Small intestine (tissue), 7 donors: ENCODE results near the gene SEL1L3. TPM values are rescaled to one million over a fixed set of nuclear protein-coding genes. Genes with fewer than 3 reads are reported as not detected.

Experiments
- DNase-seq, 2 donors: peaks; one replicate each; pipeline versions ENCODE4 v3.0.0 to v3.0.0-alpha.2; 2013
- FAIRE-seq: peaks from 2 replicates; lab custom pipeline; 2012; peaks lifted over from hg19 to GRCh38; lab: Jason Lieb, UNC
- H3K27ac ChIP-seq, 3 donors: one replicate each; pipeline ENCODE4 v1.5.1; 2013; ENCODE audit warnings: low read length in 2 of 3, mild to moderate bottlenecking in 2 of 3, control low read depth in 1 of 3, inconsistent platforms in 1 of 3, low read depth in 1 of 3, moderate library complexity in 1 of 3
- H3K27me3 ChIP-seq, 3 donors: one replicate each; pipeline ENCODE4 v1.6.1; 2013; ENCODE audit warnings: low read length in 3 of 3, inconsistent platforms in 1 of 3; ENCODE audit not compliant: control insufficient read depth in 3 of 3, insufficient read depth in 3 of 3
- H3K36me3 ChIP-seq, 3 donors: one replicate each; pipeline ENCODE4 v1.6.1; 2013; ENCODE audit warnings: low read length in 3 of 3, inconsistent platforms in 1 of 3, low read depth in 1 of 3, mild to moderate bottlenecking in 1 of 3, moderate library complexity in 1 of 3; ENCODE audit not compliant: control insufficient read depth in 3 of 3, insufficient read depth in 2 of 3
- H3K4me1 ChIP-seq, 3 donors: one replicate each; pipeline ENCODE4 v1.6.1; 2013; ENCODE audit warnings: low read length in 2 of 3, inconsistent platforms in 1 of 3, low read depth in 1 of 3, mild to moderate bottlenecking in 1 of 3, moderate library complexity in 1 of 3; ENCODE audit not compliant: control insufficient read depth in 3 of 3, insufficient read depth in 2 of 3
- H3K4me3 ChIP-seq, 3 donors: one replicate each; pipeline ENCODE4 v1.5.1; 2013; ENCODE audit warnings: low read length in 3 of 3, control low read depth in 1 of 3, inconsistent platforms in 1 of 3, low read depth in 1 of 3, mild to moderate bottlenecking in 1 of 3, moderate library complexity in 1 of 3
- H3K9me3 ChIP-seq, 2 donors: one replicate each; pipeline ENCODE4 v1.6.1; 2013; ENCODE audit warnings: low read depth in 1 of 2, low read length in 1 of 2; ENCODE audit not compliant: control insufficient read depth in 2 of 2, insufficient read depth in 1 of 2
- WGBS, 3 donors: extraction: QIAGEN DNeasy Blood & Tissue Kit; methylation state at CpG; one replicate each; pipeline ENCODE4 v1.1.7; 2013; 5-methylcytosine and 5-hydroxymethylcytosine counted together
- polyA plus RNA-seq, 4 donors: library from polyadenylated mRNA; stranded (reverse) in 3 of 4; unstranded in 1 of 4; fragments of 200-250 nt in 3 of 4; fragments of 120-200 nt in 1 of 4; gene quantifications; one replicate each; pipeline versions ENCODE4 v1.2.1 to v1.2.3, GENCODE V29; 2013
- donor health status: healthy with polysubstance abuse.
- donor health status: control.
- donor health status: control.
- donor health status: Bipolar disorder and iron deficiency.
- donor health status: healthy.

The SEL1L3 gene
- polyA plus RNA-seq, 4 donors, result 42.7 to 77.5 (median 51.2) TPM

DNA sequence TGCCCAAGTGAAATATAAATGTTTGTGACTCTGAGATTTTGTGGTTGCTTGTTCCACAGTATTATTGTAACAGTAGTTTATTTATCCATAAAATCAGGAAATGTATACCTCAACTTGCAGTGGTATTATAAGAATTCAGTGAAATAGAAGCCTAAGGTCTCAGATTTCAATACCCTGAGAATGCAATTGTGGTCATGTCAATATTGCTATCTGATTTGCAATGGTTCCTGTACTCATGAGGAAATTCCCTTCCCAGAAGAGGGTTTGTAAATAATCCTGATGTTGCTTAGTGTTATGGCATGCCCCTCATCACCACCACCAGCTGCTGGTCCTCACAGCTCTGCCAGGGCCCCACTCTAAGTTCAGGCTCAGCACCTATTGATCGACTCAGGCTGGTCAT lies 139.4 kb downstream of the SEL1L3 start:
- H3K4me1 ChIP-seq, result no peaks in the 10 kb centered on the region
- no peaks in the 10 kb centered on the region for H3K27me3 ChIP-seq
- H3K27ac ChIP-seq, result no peak overlapping the region
- no peak for FAIRE-seq
- 67 to 90% (median 79%) methylated on average over 1 of the region's 1 CpG for WGBS, 3 donors
- no peaks in the 10 kb centered on the region for H3K36me3 ChIP-seq
- DNase-seq, result no peak
- no peaks in the 10 kb centered on the region for H3K9me3 ChIP-seq
- no peak overlapping the region for H3K4me3 ChIP-seq

GRCh38 chr4:25722964-25723363 lies 139.8 kb downstream of the SEL1L3 start:
- no peaks in the 10 kb centered on the region for H3K27me3 ChIP-seq

DNA sequence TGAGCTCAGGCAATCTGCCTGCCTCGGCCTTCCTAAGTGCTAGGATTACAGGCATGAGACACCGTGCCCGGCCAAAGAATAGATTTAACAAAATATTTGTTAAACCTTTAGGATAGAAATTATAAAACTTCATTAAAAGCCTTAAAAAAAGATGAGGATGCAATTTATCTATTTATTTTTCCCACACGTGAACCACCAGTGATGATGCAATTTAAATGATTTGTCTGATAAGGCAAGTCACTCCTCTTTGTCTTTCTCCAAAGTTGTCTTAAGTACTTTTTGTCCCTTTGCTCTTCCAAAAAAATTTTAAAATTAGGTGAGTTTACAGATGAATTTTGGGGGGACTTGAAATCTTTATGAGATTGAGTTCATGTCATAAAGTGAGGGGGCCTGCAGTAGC lies 149.0 kb downstream of the SEL1L3 start:
- H3K9me3 ChIP-seq, result no peaks in the 10 kb centered on the region
- no peak for DNase-seq
- no peaks in the 10 kb centered on the region for H3K27me3 ChIP-seq
- FAIRE-seq, result no peak
- no peak overlapping the region for H3K27ac ChIP-seq
- 88 to 92% (median 90%) methylated on average over 4 of the region's 4 CpGs for WGBS, 3 donors
- H3K4me3 ChIP-seq, result no peak overlapping the region
- no peaks in the 10 kb centered on the region for H3K4me1 ChIP-seq
- no peaks in the 10 kb centered on the region for H3K36me3 ChIP-seq

More at GRCh38 chr4:25722964-25723363, 139.8 kb downstream of the SEL1L3 start:
- H3K27ac ChIP-seq, result no peak overlapping the region
- H3K4me3 ChIP-seq, result no peak overlapping the region
- DNase-seq (peak in 1 of 2 donors; percentile 35), FAIRE-seq (no peak)
- WGBS, 3 donors, result 24 to 43% (median 35%) methylated on average over 3 of the region's 3 CpGs
- no peaks in the 10 kb centered on the region for H3K4me1 ChIP-seq
- H3K9me3 ChIP-seq, result no peaks in the 10 kb centered on the region
- no peaks in the 10 kb centered on the region for H3K36me3 ChIP-seq

DNA sequence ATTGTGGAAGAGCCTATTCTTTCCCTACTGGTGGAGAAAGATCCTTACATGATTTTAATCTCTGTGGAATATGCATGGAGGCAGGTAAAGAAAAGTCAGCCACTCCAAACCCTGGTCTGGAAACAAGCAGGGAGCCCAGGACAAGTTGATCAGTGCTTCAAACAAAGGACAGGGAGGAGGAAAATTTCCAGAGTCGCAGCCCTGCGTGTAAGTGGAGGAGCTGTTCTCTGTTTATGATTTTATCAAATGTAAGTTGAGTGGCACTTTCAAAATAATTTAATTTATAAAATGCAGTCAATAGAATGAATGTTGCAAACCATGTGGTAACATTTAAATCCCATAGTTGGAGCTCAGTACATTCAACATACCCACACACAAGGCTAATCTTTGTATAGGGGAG lies 150.2 kb downstream of the SEL1L3 start:
- 85 to 100% (median 96%) methylated on average over 2 of the region's 2 CpGs for WGBS, 3 donors

GRCh38 chr4:25710637-25711036 lies 152.2 kb downstream of the SEL1L3 start:
- H3K4me1 ChIP-seq, result no peaks in the 10 kb centered on the region
- H3K27me3 ChIP-seq, result no peaks in the 10 kb centered on the region
- no peaks in the 10 kb centered on the region for H3K9me3 ChIP-seq
- FAIRE-seq, result no peak
- H3K36me3 ChIP-seq, result no peaks in the 10 kb centered on the region
- H3K4me3 ChIP-seq, result no peak overlapping the region
- no peak for DNase-seq
- WGBS, 3 donors, result 48 to 75% (median 53%) methylated on average over 3 of the region's 3 CpGs
- no peak overlapping the region for H3K27ac ChIP-seq

More for the DNA sequence above, 150.2 kb downstream of the SEL1L3 start:
- FAIRE-seq, result no peak
- DNase-seq, result no peak
- no peaks in the 10 kb centered on the region for H3K4me1 ChIP-seq
- H3K36me3 ChIP-seq, result no peaks in the 10 kb centered on the region
- H3K4me3 ChIP-seq, result no peak overlapping the region
- H3K27ac ChIP-seq, result no peak overlapping the region
- H3K9me3 ChIP-seq, result no peaks in the 10 kb centered on the region
- H3K27me3 ChIP-seq, result no peaks in the 10 kb centered on the region

DNA sequence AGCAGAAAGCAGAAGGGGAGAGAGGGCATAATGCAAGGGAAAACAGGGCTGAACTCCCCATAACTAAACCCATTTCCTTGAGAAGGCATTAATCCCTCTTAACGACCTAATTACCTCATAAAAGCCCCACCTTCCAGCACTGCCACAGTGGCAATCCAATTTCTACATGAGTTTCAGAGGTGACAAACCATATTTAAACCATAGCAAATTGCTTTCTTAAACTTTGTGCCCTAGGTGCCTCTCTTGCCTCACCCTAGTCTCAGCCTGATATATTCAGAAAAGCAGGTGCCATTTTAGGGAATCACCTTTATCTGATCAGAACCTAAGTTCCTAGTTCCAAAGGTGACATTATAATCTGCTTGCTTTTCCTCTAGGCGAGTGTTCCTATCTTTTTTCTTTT lies 158.3 kb downstream of the SEL1L3 start:
- Histone ChIP-seq H3K9me3 (no peaks in the 10 kb centered on the region), H3K27me3 (no peaks in the 10 kb centered on the region), H3K36me3 (no peaks in the 10 kb centered on the region), H3K4me3 (no peak overlapping the region), H3K4me1 (peaks cover 0 to 4% (median 3%) of the 10 kb centered on the region in 3 donors), H3K27ac (peak overlapping the region; percentile 36 to 94 (median 76))
- WGBS, 3 donors, result 6 to 44% (median 10%) methylated on average over 2 of the region's 2 CpGs
- DNase-seq (peak; percentile 35 to 95), FAIRE-seq (no peak)

GRCh38 chr4:25703731-25704388 lies 158.9 kb downstream of the SEL1L3 start:
- H3K36me3 ChIP-seq, result no peaks in the 10 kb centered on the region
- FAIRE-seq (no peak), DNase-seq (peak in 1 of 2 donors; percentile 85)
- no peaks in the 10 kb centered on the region for H3K27me3 ChIP-seq
- 24 to 43% (median 40%) methylated on average over 3 of the region's 3 CpGs for WGBS, 3 donors
- H3K27ac ChIP-seq, result peak overlapping the region; percentile 36 to 94 (median 76)
- peaks cover 0 to 4% (median 3%) of the 10 kb centered on the region in 3 donors for H3K4me1 ChIP-seq
- no peak overlapping the region for H3K4me3 ChIP-seq
- H3K9me3 ChIP-seq, result no peaks in the 10 kb centered on the region

DNA sequence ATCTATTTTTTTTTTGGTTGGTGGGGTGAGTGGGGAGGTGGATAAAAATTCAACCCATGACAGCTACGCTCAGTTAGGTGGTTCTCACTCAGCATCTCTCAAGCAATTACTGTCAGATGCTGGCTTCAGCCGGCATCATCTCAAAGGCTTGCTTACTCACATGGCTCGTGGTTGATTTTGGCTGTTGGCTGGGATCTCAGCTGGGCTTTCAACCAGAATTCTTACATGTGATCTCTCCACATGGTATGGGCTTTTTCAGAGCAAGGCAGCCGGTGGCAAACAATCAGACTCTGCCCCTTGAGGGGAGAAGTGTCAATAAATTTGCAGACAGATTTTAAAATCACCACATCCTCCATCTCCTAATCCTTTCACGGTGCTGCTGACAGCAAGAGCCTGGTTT lies 159.9 kb downstream of the SEL1L3 start:
- Histone ChIP-seq H3K27ac (no peak overlapping the region), H3K27me3 (no peaks in the 10 kb centered on the region), H3K4me1 (peaks cover 0 to 4% (median 3%) of the 10 kb centered on the region in 3 donors), H3K36me3 (no peaks in the 10 kb centered on the region), H3K9me3 (no peaks in the 10 kb centered on the region), H3K4me3 (no peak overlapping the region)
- WGBS, 3 donors, result 55 to 59% (median 59%) methylated on average over 5 of the region's 5 CpGs
- DNase-seq (peak in 1 of 2 donors; percentile 40), FAIRE-seq (no peak)

GRCh38 chr4:25700661-25701060 lies 162.1 kb downstream of the SEL1L3 start:
- WGBS, 3 donors, result 87 to 95% (median 88%) methylated on average over 4 of the region's 4 CpGs
- H3K27me3 ChIP-seq, result no peaks in the 10 kb centered on the region
- FAIRE-seq, result no peak
- no peaks in the 10 kb centered on the region for H3K9me3 ChIP-seq
- no peaks in the 10 kb centered on the region for H3K36me3 ChIP-seq
- no peak overlapping the region for H3K4me3 ChIP-seq
- H3K27ac ChIP-seq, result no peak overlapping the region
- peaks cover 0 to 8% (median 4%) of the 10 kb centered on the region in 3 donors for H3K4me1 ChIP-seq
- DNase-seq, result no peak
